HEK293 (cell line): ENCODE results near the gene C1orf94.
A peak's percentile ranks its signal among the peaks of the same experiment; 100 is the strongest.

Source experiments
- CTCF ChIA-PET: fragments of 350-600 bp; formaldehyde crosslinking; extraction: SDS; loops from one replicate; lab custom pipeline; 2021; ENCODE audit warnings: antibody characterized with exemption; lab: Yijun Ruan, JAX
- POLR2A ChIA-PET: fragments of 300-600 bp; formaldehyde crosslinking; extraction: SDS; loops from one replicate; lab custom pipeline; 2020; ENCODE audit warnings: antibody characterized with exemption, inconsistent platforms; lab: Yijun Ruan, JAX
- H3K27ac ChIP-seq: fragments of 200-500 bp; sonication (Bioruptor generic); 2 replicates; pipeline ENCODE4 v1.5.1; 2014; ENCODE audit warnings: low read depth, low read length, control low read depth, inconsistent platforms; ENCODE audit errors: extremely low read depth
- H3K36me3 ChIP-seq, 2 experiments: fragments of 200-500 bp in 1 of 2; sonication (Bioruptor generic) in 1 of 2; 1 replicate in 1 of 2; 2 replicates in 1 of 2; pipeline ENCODE4 v1.5.1; 2014 to 2017; ENCODE audit warnings: inconsistent platforms in 2 of 2, low read length in 2 of 2; ENCODE audit not compliant: control insufficient read depth in 2 of 2, insufficient read depth in 1 of 2
- H3K4me1 ChIP-seq: fragments of 200-500 bp; sonication (Bioruptor generic); 2 replicates; pipeline ENCODE4 v1.5.1; 2014; ENCODE audit warnings: mild to moderate bottlenecking, low read length, inconsistent platforms; ENCODE audit not compliant: control insufficient read depth, insufficient read depth
- H3K4me3 ChIP-seq: 2 replicates; pipeline ENCODE4 v1.5.1; 2011; ENCODE audit warnings: low read depth, mild to moderate bottlenecking, control low read depth, low read length, moderate library complexity
- H3K9me3 ChIP-seq: fragments of 200-500 bp; sonication (Bioruptor generic); 2 replicates; pipeline ENCODE4 v1.5.1; 2014; ENCODE audit warnings: low read depth, low read length, inconsistent platforms; ENCODE audit not compliant: control insufficient read depth, insufficient read depth
- EGR2 ChIP-seq: fragments of 450-650 bp; formaldehyde crosslinking; IDR thresholded peaks from 2 replicates; pipeline ENCODE4 v1.5.1; 2016; ENCODE audit warnings: low read depth, missing biosample characterization, missing genetic modification characterization
- SCRT2 ChIP-seq: fragments of 450-650 bp; formaldehyde crosslinking; IDR thresholded peaks from 2 replicates; pipeline ENCODE4 v1.5.1; 2016; ENCODE audit warnings: missing biosample characterization, missing genetic modification characterization
- ZNF16 ChIP-seq: fragments of 450-650 bp; formaldehyde crosslinking; IDR thresholded peaks from 2 replicates; pipeline ENCODE4 v1.5.1; 2016; ENCODE audit warnings: low read depth, missing biosample characterization, missing genetic modification characterization
- ZNF184 ChIP-seq: fragments of 450-650 bp; IDR thresholded peaks from 2 replicates; pipeline ENCODE4 v1.5.1; 2018; ENCODE audit warnings: missing biosample characterization, mild to moderate bottlenecking, missing genetic modification characterization
- ZNF23 ChIP-seq: fragments of 450-650 bp; formaldehyde crosslinking; IDR thresholded peaks from 2 replicates; pipeline ENCODE4 v1.5.1; 2016; ENCODE audit warnings: missing biosample characterization, missing genetic modification characterization, borderline replicate concordance
- ZNF324 ChIP-seq: fragments of 450-650 bp; formaldehyde crosslinking; IDR thresholded peaks from 2 replicates; pipeline ENCODE4 v1.5.1; 2016; ENCODE audit warnings: missing biosample characterization, missing genetic modification characterization
- ZNF335 ChIP-seq: fragments of 450-650 bp; formaldehyde crosslinking; conservative IDR thresholded peaks from 2 replicates; pipeline ENCODE4 v1.5.1; 2016; ENCODE audit warnings: missing biosample characterization, missing genetic modification characterization
- ZNF350 ChIP-seq: fragments of 450-650 bp; formaldehyde crosslinking; IDR thresholded peaks from 2 replicates; pipeline ENCODE4 v1.5.0; 2017; ENCODE audit warnings: missing biosample characterization, mild to moderate bottlenecking, missing genetic modification characterization
- ZNF510 ChIP-seq: fragments of 450-650 bp; formaldehyde crosslinking; IDR thresholded peaks from 2 replicates; pipeline ENCODE4 v1.5.1; 2018; ENCODE audit warnings: mild to moderate bottlenecking, missing genetic modification characterization, missing biosample characterization; ENCODE audit not compliant: insufficient replicate concordance
- ZNF521 ChIP-seq: fragments of 450-650 bp; formaldehyde crosslinking; IDR thresholded peaks from 2 replicates; pipeline ENCODE4 v1.5.1; 2017; ENCODE audit warnings: missing biosample characterization, mild to moderate bottlenecking, missing genetic modification characterization
- ZNF624 ChIP-seq: fragments of 450-650 bp; formaldehyde crosslinking; IDR thresholded peaks from 2 replicates; pipeline ENCODE4 v1.5.1; 2017; ENCODE audit warnings: missing biosample characterization, missing genetic modification characterization
- ZNF791 ChIP-seq: fragments of 450-650 bp; formaldehyde crosslinking; IDR thresholded peaks from 2 replicates; pipeline ENCODE4 v1.5.1; 2016; ENCODE audit warnings: missing biosample characterization, missing genetic modification characterization
- ZXDB ChIP-seq: fragments of 450-650 bp; formaldehyde crosslinking; IDR thresholded peaks from 2 replicates; pipeline ENCODE4 v1.5.1; 2016; ENCODE audit warnings: missing biosample characterization, missing genetic modification characterization
- TF ChIP-seq, protein P1 (sequence below): fragments of 450-650 bp; formaldehyde crosslinking; IDR thresholded peaks from 2 replicates; pipeline ENCODE4 v1.5.1; 2017; ENCODE audit warnings: missing biosample characterization, missing genetic modification characterization
- TF ChIP-seq, protein P2 (sequence below): fragments of 450-650 bp; formaldehyde crosslinking; IDR thresholded peaks from 2 replicates; pipeline ENCODE4 v1.5.1; 2016; ENCODE audit warnings: missing biosample characterization, missing genetic modification characterization
- TF ChIP-seq, protein P3 (sequence below): fragments of 450-650 bp; formaldehyde crosslinking; IDR thresholded peaks from 2 replicates; pipeline ENCODE4 v1.5.1; 2016; ENCODE audit warnings: missing biosample characterization, missing genetic modification characterization
- TF ChIP-seq, protein P4 (sequence below): sonication (generic); formaldehyde crosslinking; IDR thresholded peaks from 2 replicates; pipeline ENCODE4 v1.8.1; 2022; ENCODE audit warnings: mild to moderate bottlenecking, moderate library complexity, missing genetic modification reagents
- TF ChIP-seq, protein P5 (sequence below): fragments of 450-650 bp; formaldehyde crosslinking; IDR thresholded peaks from 2 replicates; pipeline ENCODE4 v1.5.1; 2016; ENCODE audit warnings: missing biosample characterization, missing genetic modification characterization
- TF ChIP-seq, protein P6 (sequence below): fragments of 450-650 bp; formaldehyde crosslinking; IDR thresholded peaks from 2 replicates; pipeline ENCODE4 v1.5.1; 2016; ENCODE audit warnings: missing biosample characterization, missing genetic modification characterization, low read depth

C1orf94 gene

DNA sequence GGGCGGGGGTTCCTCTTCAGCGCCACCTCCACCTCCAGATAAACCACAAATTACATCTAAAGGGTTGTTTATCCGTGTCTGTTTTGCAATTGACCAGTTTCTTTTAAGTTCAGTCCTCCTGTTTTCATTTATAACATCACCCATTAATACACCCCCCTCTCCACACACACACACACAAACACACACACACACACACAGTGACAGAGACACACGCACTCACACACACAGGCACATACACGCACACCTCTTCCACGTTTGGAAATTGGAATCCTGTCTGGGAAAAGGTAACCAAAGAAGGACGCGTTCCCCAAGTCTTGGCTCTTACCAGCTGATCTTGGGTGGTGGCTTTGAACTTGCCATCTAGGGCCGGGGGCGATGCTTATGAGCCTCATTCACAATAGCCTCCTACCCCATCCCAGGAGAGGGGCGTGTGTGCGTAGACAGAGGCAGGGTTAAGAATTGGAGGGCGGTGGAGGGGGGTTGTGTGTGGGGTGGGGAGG lies 11.2 kb upstream of the C1orf94 start (continued):
- TF ChIP-seq, protein P1, sequence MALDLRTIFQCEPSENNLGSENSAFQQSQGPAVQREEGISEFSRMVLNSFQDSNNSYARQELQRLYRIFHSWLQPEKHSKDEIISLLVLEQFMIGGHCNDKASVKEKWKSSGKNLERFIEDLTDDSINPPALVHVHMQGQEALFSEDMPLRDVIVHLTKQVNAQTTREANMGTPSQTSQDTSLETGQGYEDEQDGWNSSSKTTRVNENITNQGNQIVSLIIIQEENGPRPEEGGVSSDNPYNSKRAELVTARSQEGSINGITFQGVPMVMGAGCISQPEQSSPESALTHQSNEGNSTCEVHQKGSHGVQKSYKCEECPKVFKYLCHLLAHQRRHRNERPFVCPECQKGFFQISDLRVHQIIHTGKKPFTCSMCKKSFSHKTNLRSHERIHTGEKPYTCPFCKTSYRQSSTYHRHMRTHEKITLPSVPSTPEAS, result peak; percentile 89
- TF ChIP-seq ZNF335 (tag by site-specific recombination) (0 out of 2 replicates have a peak, but pooled peaks have one; percentile 16), ZNF791 (tag by site-specific recombination) (no peak)
- TF ChIP-seq, protein P2, sequence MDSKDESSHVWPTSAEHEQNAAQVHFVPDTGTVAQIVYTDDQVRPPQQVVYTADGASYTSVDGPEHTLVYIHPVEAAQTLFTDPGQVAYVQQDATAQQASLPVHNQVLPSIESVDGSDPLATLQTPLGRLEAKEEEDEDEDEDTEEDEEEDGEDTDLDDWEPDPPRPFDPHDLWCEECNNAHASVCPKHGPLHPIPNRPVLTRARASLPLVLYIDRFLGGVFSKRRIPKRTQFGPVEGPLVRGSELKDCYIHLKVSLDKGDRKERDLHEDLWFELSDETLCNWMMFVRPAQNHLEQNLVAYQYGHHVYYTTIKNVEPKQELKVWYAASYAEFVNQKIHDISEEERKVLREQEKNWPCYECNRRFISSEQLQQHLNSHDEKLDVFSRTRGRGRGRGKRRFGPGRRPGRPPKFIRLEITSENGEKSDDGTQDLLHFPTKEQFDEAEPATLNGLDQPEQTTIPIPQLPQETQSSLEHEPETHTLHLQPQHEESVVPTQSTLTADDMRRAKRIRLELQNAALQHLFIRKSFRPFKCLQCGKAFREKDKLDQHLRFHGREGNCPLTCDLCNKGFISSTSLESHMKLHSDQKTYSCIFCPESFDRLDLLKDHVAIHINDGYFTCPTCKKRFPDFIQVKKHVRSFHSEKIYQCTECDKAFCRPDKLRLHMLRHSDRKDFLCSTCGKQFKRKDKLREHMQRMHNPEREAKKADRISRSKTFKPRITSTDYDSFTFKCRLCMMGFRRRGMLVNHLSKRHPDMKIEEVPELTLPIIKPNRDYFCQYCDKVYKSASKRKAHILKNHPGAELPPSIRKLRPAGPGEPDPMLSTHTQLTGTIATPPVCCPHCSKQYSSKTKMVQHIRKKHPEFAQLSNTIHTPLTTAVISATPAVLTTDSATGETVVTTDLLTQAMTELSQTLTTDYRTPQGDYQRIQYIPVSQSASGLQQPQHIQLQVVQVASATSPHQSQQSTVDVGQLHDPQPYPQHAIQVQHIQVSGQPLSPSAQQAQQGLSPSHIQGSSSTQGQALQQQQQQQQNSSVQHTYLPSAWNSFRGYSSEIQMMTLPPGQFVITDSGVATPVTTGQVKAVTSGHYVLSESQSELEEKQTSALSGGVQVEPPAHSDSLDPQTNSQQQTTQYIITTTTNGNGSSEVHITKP (tag by site-specific recombination), result peak; percentile 87

DNA sequence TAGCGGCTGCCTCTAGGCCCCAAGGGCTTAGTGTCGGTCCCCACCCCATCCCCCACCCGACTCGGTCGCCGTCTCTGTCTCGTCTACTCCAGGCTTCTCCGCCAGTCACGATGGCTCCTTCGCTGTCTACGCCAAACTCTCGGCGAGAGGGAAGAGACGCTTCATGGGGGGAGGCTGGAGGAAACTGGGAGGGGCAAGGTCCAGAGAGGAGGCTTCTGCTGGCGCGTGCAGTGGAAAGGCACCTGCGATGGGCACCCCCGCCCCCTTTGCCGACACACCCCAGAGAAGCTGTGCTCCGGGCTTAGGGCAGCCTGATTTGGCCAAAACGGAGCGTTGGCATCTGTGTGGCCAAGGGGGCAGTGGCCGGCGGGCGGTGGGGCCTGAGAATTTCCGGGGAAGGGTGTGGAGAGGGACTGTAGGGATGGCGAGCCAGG lies 10.5 kb upstream of the C1orf94 start:
- POLR2A ChIA-PET, result no interaction called here
- Histone ChIP-seq H3K36me3 (no peaks in the 10 kb centered on the region), H3K4me1 (0 out of 2 replicates have a peak, but pooled peaks cover 3% of the 10 kb centered on the region), H3K4me3 (no peak overlapping the region), H3K9me3 (no peaks in the 10 kb centered on the region), H3K27ac (no peak overlapping the region)
- TF ChIP-seq ZNF184 (no peak), ZNF16 (tag by site-specific recombination) (no peak), SCRT2 (tag by site-specific recombination) (no peak), ZXDB (tag by site-specific recombination) (no peak), ZNF510 (tag by site-specific recombination) (no peak), ZNF624 (no peak), EGR2 (tag by site-specific recombination) (no peak), ZNF521 (tag by site-specific recombination) (no peak), ZNF350 (tag by site-specific recombination) (no peak), ZNF324 (tag by site-specific recombination) (no peak), ZNF23 (tag by site-specific recombination) (no peak)
- TF ChIP-seq, protein P3, sequence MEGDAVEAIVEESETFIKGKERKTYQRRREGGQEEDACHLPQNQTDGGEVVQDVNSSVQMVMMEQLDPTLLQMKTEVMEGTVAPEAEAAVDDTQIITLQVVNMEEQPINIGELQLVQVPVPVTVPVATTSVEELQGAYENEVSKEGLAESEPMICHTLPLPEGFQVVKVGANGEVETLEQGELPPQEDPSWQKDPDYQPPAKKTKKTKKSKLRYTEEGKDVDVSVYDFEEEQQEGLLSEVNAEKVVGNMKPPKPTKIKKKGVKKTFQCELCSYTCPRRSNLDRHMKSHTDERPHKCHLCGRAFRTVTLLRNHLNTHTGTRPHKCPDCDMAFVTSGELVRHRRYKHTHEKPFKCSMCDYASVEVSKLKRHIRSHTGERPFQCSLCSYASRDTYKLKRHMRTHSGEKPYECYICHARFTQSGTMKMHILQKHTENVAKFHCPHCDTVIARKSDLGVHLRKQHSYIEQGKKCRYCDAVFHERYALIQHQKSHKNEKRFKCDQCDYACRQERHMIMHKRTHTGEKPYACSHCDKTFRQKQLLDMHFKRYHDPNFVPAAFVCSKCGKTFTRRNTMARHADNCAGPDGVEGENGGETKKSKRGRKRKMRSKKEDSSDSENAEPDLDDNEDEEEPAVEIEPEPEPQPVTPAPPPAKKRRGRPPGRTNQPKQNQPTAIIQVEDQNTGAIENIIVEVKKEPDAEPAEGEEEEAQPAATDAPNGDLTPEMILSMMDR (tag by site-specific recombination), result no peak
- TF ChIP-seq, protein P4, sequence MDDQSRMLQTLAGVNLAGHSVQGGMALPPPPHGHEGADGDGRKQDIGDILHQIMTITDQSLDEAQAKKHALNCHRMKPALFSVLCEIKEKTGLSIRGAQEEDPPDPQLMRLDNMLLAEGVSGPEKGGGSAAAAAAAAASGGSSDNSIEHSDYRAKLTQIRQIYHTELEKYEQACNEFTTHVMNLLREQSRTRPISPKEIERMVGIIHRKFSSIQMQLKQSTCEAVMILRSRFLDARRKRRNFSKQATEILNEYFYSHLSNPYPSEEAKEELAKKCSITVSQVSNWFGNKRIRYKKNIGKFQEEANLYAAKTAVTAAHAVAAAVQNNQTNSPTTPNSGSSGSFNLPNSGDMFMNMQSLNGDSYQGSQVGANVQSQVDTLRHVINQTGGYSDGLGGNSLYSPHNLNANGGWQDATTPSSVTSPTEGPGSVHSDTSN (CRISPR knock-in tag), result no peak
- TF ChIP-seq, protein P5, sequence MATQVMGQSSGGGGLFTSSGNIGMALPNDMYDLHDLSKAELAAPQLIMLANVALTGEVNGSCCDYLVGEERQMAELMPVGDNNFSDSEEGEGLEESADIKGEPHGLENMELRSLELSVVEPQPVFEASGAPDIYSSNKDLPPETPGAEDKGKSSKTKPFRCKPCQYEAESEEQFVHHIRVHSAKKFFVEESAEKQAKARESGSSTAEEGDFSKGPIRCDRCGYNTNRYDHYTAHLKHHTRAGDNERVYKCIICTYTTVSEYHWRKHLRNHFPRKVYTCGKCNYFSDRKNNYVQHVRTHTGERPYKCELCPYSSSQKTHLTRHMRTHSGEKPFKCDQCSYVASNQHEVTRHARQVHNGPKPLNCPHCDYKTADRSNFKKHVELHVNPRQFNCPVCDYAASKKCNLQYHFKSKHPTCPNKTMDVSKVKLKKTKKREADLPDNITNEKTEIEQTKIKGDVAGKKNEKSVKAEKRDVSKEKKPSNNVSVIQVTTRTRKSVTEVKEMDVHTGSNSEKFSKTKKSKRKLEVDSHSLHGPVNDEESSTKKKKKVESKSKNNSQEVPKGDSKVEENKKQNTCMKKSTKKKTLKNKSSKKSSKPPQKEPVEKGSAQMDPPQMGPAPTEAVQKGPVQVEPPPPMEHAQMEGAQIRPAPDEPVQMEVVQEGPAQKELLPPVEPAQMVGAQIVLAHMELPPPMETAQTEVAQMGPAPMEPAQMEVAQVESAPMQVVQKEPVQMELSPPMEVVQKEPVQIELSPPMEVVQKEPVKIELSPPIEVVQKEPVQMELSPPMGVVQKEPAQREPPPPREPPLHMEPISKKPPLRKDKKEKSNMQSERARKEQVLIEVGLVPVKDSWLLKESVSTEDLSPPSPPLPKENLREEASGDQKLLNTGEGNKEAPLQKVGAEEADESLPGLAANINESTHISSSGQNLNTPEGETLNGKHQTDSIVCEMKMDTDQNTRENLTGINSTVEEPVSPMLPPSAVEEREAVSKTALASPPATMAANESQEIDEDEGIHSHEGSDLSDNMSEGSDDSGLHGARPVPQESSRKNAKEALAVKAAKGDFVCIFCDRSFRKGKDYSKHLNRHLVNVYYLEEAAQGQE, result no peak
- TF ChIP-seq, protein P6, sequence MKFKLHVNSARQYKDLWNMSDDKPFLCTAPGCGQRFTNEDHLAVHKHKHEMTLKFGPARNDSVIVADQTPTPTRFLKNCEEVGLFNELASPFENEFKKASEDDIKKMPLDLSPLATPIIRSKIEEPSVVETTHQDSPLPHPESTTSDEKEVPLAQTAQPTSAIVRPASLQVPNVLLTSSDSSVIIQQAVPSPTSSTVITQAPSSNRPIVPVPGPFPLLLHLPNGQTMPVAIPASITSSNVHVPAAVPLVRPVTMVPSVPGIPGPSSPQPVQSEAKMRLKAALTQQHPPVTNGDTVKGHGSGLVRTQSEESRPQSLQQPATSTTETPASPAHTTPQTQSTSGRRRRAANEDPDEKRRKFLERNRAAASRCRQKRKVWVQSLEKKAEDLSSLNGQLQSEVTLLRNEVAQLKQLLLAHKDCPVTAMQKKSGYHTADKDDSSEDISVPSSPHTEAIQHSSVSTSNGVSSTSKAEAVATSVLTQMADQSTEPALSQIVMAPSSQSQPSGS, result no peak
- CTCF ChIA-PET, result interaction anchor here (0.5 to 1.5 kb wide), 3 partner anchors 56 to 537 kb away, joined by 3 read pairs; no protein-coding TSS in a partner anchor
